Astrocyte (in vitro differentiated cells and primary cell): ENCODE results near the gene CRYBG1. TPM values are rescaled to one million over a fixed set of nuclear protein-coding genes. Genes with fewer than 3 reads are reported as not detected.

Source experiments
- DNase-seq: peaks from one replicate; pipeline ENCODE4 v3.0.0-alpha.2; 2010; ENCODE audit warnings: low read depth
- FAIRE-seq: peaks from 2 replicates; lab custom pipeline; 2011; peaks lifted over from hg19 to GRCh38; lab: Jason Lieb, UNC
- H2AFZ ChIP-seq: 2 replicates; pipeline ENCODE4 v1.6.0; 2012; ENCODE audit warnings: low read depth, low read length, inconsistent platforms
- H3K27ac ChIP-seq: 2 replicates; pipeline ENCODE4 v1.5.1; 2011; ENCODE audit warnings: low read depth, low read length, inconsistent platforms
- H3K27me3 ChIP-seq: 2 replicates; pipeline ENCODE4 v1.6.0; 2011; ENCODE audit warnings: low read length, inconsistent platforms; ENCODE audit not compliant: insufficient read depth
- H3K36me3 ChIP-seq: 2 replicates; pipeline ENCODE4 v1.5.1; 2011; ENCODE audit warnings: low read length, inconsistent platforms; ENCODE audit not compliant: insufficient read depth
- H3K4me1 ChIP-seq: 2 replicates; pipeline ENCODE4 v1.5.1; 2011; ENCODE audit warnings: low read length, inconsistent platforms; ENCODE audit not compliant: insufficient read depth
- H3K4me2 ChIP-seq: 2 replicates; pipeline ENCODE4 v1.6.0; 2012; ENCODE audit warnings: low read length, inconsistent platforms
- H3K4me3 ChIP-seq: 2 replicates; pipeline ENCODE4 v1.5.1; 2011; ENCODE audit warnings: low read depth, mild to moderate bottlenecking, low read length, inconsistent platforms; ENCODE audit not compliant: insufficient read depth
- H3K79me2 ChIP-seq: 2 replicates; pipeline ENCODE4 v1.6.0; 2012; ENCODE audit warnings: mild to moderate bottlenecking, low read length, inconsistent platforms; ENCODE audit not compliant: insufficient read depth
- H3K9ac ChIP-seq: 2 replicates; pipeline ENCODE4 v1.6.0; 2012; ENCODE audit warnings: mild to moderate bottlenecking, low read length, inconsistent platforms
- H3K9me3 ChIP-seq: 2 replicates; pipeline ENCODE4 v1.5.1; 2012; ENCODE audit warnings: low read depth, mild to moderate bottlenecking, low read length, inconsistent platforms; ENCODE audit not compliant: insufficient read depth
- H4K20me1 ChIP-seq: 2 replicates; pipeline ENCODE4 v1.6.0; 2012; ENCODE audit warnings: low read length, inconsistent platforms; ENCODE audit not compliant: insufficient read depth
- H3K27ac Mint-ChIP-seq: one replicate; pipeline ENCODE4 v1.8.0; 2021; ENCODE audit warnings: mild to moderate bottlenecking, mixed read lengths; ENCODE audit not compliant: unreplicated experiment
- H3K27me3 Mint-ChIP-seq: one replicate; pipeline ENCODE4 v1.8.0; 2021; ENCODE audit warnings: low read depth, mixed read lengths; ENCODE audit not compliant: unreplicated experiment
- H3K36me3 Mint-ChIP-seq: one replicate; pipeline ENCODE4 v1.8.0; 2021; ENCODE audit warnings: low read depth, mixed read lengths; ENCODE audit not compliant: unreplicated experiment
- H3K4me1 Mint-ChIP-seq: one replicate; pipeline ENCODE4 v1.8.0; 2021; ENCODE audit warnings: low read depth, mixed read lengths; ENCODE audit not compliant: unreplicated experiment
- H3K4me3 Mint-ChIP-seq: one replicate; pipeline ENCODE4 v1.8.0; 2021; ENCODE audit warnings: mild to moderate bottlenecking, moderate library complexity, mixed read lengths; ENCODE audit not compliant: unreplicated experiment
- H3K9me3 Mint-ChIP-seq: one replicate; pipeline ENCODE4 v1.8.0; 2021; ENCODE audit warnings: mild to moderate bottlenecking, mixed read lengths; ENCODE audit not compliant: unreplicated experiment
- EZH2 ChIP-seq: IDR thresholded peaks from 2 replicates; pipeline ENCODE4 v1.6.1; 2012; ENCODE audit warnings: mild to moderate bottlenecking, low read length, inconsistent platforms; ENCODE audit not compliant: insufficient read depth
- total RNA-seq: library from RNA; stranded (reverse); gene quantifications from 2 replicates; pipeline ENCODE4 v1.2.1, GENCODE V29; 2021
- TF ChIP-seq, protein P1 (sequence below): IDR thresholded peaks from 2 replicates; pipeline ENCODE4 v1.5.1; 2011; ENCODE audit warnings: low read depth, mild to moderate bottlenecking, inconsistent platforms, low read length, moderate library complexity; ENCODE audit not compliant: insufficient read depth

Gene CRYBG1
- total RNA-seq, 1 donor from 2014 or later, result 0.64 TPM

DNA sequence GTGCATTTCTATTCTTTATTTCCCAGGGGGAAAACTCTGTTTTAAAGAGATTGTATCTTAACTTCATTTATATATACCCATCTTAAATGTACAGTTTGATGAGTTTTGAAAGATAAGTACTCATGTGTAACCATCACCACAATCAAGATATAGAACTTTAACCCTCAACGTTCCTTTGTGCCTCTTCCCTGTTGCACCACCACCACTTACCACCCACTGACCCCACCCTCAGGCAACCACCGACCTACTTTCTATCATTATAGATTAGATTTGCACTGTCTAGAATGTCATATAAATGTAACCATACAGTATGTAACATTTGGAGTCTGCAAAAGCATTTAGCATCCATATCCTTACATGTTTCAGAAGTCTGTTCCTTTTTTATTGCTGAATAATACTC lies 147.8 kb downstream of the CRYBG1 start:
- Histone ChIP-seq H3K79me2 (no peaks in the 10 kb centered on the region), H2AFZ (no peak overlapping the region), H3K36me3 (no peaks in the 10 kb centered on the region), H3K27ac (no peak overlapping the region), H3K9me3 (no peaks in the 10 kb centered on the region), H3K4me1 (peaks cover 27% of the 10 kb centered on the region), H3K9ac (no peak overlapping the region), H4K20me1 (no peaks in the 10 kb centered on the region), H3K27me3 (peaks cover 33% of the 10 kb centered on the region), H3K4me2 (no peak overlapping the region), H3K4me3 (no peak overlapping the region)
- Mint-ChIP-seq H3K36me3 (peaks cover 2% of the 10 kb centered on the region), H3K27ac (no peak overlapping the region), H3K27me3 (peaks cover 51% of the 10 kb centered on the region), H3K4me3 (no peak overlapping the region), H3K9me3 (no peaks in the 10 kb centered on the region), H3K4me1 (peaks cover 8% of the 10 kb centered on the region)
- TF ChIP-seq, protein P1, sequence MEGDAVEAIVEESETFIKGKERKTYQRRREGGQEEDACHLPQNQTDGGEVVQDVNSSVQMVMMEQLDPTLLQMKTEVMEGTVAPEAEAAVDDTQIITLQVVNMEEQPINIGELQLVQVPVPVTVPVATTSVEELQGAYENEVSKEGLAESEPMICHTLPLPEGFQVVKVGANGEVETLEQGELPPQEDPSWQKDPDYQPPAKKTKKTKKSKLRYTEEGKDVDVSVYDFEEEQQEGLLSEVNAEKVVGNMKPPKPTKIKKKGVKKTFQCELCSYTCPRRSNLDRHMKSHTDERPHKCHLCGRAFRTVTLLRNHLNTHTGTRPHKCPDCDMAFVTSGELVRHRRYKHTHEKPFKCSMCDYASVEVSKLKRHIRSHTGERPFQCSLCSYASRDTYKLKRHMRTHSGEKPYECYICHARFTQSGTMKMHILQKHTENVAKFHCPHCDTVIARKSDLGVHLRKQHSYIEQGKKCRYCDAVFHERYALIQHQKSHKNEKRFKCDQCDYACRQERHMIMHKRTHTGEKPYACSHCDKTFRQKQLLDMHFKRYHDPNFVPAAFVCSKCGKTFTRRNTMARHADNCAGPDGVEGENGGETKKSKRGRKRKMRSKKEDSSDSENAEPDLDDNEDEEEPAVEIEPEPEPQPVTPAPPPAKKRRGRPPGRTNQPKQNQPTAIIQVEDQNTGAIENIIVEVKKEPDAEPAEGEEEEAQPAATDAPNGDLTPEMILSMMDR, result no peak
- TF ChIP-seq EZH2, result no peak
- no peak for DNase-seq
- FAIRE-seq, result no peak

DNA sequence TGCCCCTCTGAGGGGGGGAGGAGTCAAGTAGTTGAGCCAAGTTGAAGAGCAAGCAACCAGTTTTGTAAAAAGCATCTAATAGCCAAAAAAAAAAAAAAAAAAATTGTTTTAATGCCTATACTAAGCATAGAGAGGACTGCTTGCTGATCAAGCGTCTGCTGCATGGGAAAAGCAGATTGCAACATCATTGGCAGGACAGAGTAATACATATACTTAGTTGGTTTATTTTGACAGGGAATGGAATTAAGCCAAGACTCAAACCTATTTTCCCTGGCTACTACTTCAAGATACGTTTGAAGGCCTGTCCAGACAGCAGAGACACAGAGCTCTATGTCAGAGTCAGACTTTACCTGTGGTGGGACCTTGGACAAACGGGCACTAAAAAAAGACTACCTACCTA lies 148.3 kb downstream of the CRYBG1 start:
- no peaks in the 10 kb centered on the region for H3K36me3 ChIP-seq
- no peak overlapping the region for H2AFZ ChIP-seq
- Mint-ChIP-seq H3K9me3 (no peaks in the 10 kb centered on the region), H3K4me1 (peaks cover 8% of the 10 kb centered on the region), H3K27ac (no peak overlapping the region), H3K27me3 (peaks cover 57% of the 10 kb centered on the region), H3K36me3 (peaks cover 2% of the 10 kb centered on the region), H3K4me3 (no peak overlapping the region)
- TF ChIP-seq EZH2, result no peak
- TF ChIP-seq, protein P1, result no peak
- H3K4me3 ChIP-seq, result no peak overlapping the region
- H3K4me2 ChIP-seq, result no peak overlapping the region
- no peak overlapping the region for H3K27ac ChIP-seq
- no peak for FAIRE-seq
- no peaks in the 10 kb centered on the region for H3K9me3 ChIP-seq
- H3K27me3 ChIP-seq, result peaks cover 33% of the 10 kb centered on the region
- H3K4me1 ChIP-seq, result peaks cover 27% of the 10 kb centered on the region
- no peak overlapping the region for H3K9ac ChIP-seq
- DNase-seq, result no peak
- H4K20me1 ChIP-seq, result no peaks in the 10 kb centered on the region
- H3K79me2 ChIP-seq, result no peaks in the 10 kb centered on the region

DNA sequence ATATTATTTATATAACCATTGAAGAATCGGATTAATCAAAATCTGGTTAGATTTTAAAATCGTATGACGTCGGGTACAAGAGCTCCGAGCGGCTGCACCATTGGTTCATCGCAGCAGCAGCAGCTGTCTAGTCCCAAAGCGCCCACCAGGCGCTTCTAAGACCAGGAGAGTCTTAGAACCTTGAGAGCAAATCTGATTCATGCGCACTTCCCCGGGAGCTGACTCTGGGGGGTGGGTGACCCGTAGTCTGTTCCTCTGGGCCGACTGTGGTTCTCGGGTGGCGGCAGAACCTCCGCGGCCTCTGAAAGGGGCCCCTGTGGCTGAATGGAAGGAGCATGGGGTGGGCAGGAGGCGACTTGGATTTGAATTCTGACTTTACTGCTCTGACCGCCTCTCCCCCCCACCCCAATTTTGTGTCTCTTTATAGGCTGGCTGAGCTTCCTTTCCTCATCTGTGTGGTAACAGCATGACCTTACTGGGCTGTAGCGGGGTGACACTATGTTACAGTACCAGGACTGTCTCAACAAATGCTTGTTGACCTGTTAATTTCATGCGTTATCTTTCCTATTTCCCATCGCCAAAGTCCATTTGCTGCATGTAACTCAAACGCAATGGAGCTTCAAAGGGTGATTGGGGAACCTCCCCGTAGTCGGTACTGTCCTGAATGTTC lies 149.0 kb downstream of the CRYBG1 start:
- no peak for DNase-seq
- peak overlapping the region; percentile 66 for H3K4me3 Mint-ChIP-seq
- H3K9me3 Mint-ChIP-seq, result no peaks in the 10 kb centered on the region
- Histone ChIP-seq H3K27me3 (peaks cover 33% of the 10 kb centered on the region), H3K4me3 (peak overlapping the region; percentile 58), H3K4me1 (peaks cover 27% of the 10 kb centered on the region), H3K36me3 (no peaks in the 10 kb centered on the region), H3K79me2 (no peaks in the 10 kb centered on the region), H2AFZ (peak overlapping the region; percentile 77), H3K4me2 (peak overlapping the region; percentile 92), H3K9ac (no peak overlapping the region), H3K9me3 (no peaks in the 10 kb centered on the region), H4K20me1 (no peaks in the 10 kb centered on the region), H3K27ac (no peak overlapping the region)
- TF ChIP-seq, protein P1, result peak; percentile 28
- TF ChIP-seq EZH2, result no peak
- peaks cover 8% of the 10 kb centered on the region for H3K4me1 Mint-ChIP-seq
- peaks cover 2% of the 10 kb centered on the region for H3K36me3 Mint-ChIP-seq
- H3K27ac Mint-ChIP-seq, result no peak overlapping the region
- peaks cover 64% of the 10 kb centered on the region for H3K27me3 Mint-ChIP-seq
- FAIRE-seq, result no peak
